Trophoblast cell (in vitro differentiated cells and primary cell): ENCODE results near the gene SGPP2.

ENCODE experiments used
- DNase-seq, 2 donors: peaks; one replicate each; pipeline ENCODE4 v3.0.0-alpha.2; 2016
- H2AFZ ChIP-seq: 2 replicates; pipeline ENCODE4 v1.6.1; 2013; ENCODE audit warnings: low read length, moderate library complexity, mild to moderate bottlenecking; ENCODE audit not compliant: insufficient read depth, poor library complexity
- H2AK5ac ChIP-seq: 2 replicates; pipeline ENCODE4 v1.6.1; 2013; ENCODE audit warnings: mild to moderate bottlenecking, low read length
- H2BK120ac ChIP-seq: 2 replicates; pipeline ENCODE4 v1.6.1; 2013; ENCODE audit warnings: low read length, mild to moderate bottlenecking, moderate library complexity; ENCODE audit not compliant: insufficient read depth, poor library complexity
- H2BK12ac ChIP-seq: 2 replicates; pipeline ENCODE4 v1.6.1; 2013; ENCODE audit warnings: mild to moderate bottlenecking, low read length, moderate library complexity
- H2BK5ac ChIP-seq: 2 replicates; pipeline ENCODE4 v1.6.1; 2013; ENCODE audit warnings: low read length, low read depth, moderate library complexity, mild to moderate bottlenecking; ENCODE audit not compliant: poor library complexity
- H3K14ac ChIP-seq: 2 replicates; pipeline ENCODE4 v1.6.1; 2013; ENCODE audit warnings: mild to moderate bottlenecking, low read length
- H3K18ac ChIP-seq: 2 replicates; pipeline ENCODE4 v1.6.1; 2013; ENCODE audit warnings: mild to moderate bottlenecking, low read length
- H3K23ac ChIP-seq: 2 replicates; pipeline ENCODE4 v1.6.1; 2013; ENCODE audit warnings: low read length
- H3K27ac ChIP-seq: 2 replicates; pipeline ENCODE4 v1.5.1; 2013; ENCODE audit warnings: low read depth, mild to moderate bottlenecking, inconsistent platforms, low read length, moderate library complexity
- H3K27me3 ChIP-seq: 2 replicates; pipeline ENCODE4 v1.6.1; 2013; ENCODE audit warnings: inconsistent platforms, mild to moderate bottlenecking, low read length, moderate library complexity; ENCODE audit not compliant: insufficient read depth
- H3K36me3 ChIP-seq, 2 experiments: 1 replicate in 1 of 2; 2 replicates in 1 of 2; pipeline ENCODE4 v1.6.1; 2013; ENCODE audit warnings: low read length in 2 of 2, mild to moderate bottlenecking in 2 of 2, moderate library complexity in 1 of 2; ENCODE audit not compliant: insufficient read depth in 2 of 2, control insufficient read depth in 1 of 2
- H3K4ac ChIP-seq: 2 replicates; pipeline ENCODE4 v1.6.1; 2013; ENCODE audit warnings: low read depth, mild to moderate bottlenecking, low read length, moderate library complexity
- H3K4me1 ChIP-seq, 2 experiments: 1 replicate in 1 of 2; 2 replicates in 1 of 2; pipeline ENCODE4 v1.6.1; 2013; ENCODE audit warnings: low read length in 2 of 2, mild to moderate bottlenecking in 2 of 2, moderate library complexity in 1 of 2; ENCODE audit not compliant: insufficient read depth in 2 of 2, control insufficient read depth in 1 of 2
- H3K4me2 ChIP-seq: 2 replicates; pipeline ENCODE4 v1.6.1; 2013; ENCODE audit warnings: inconsistent platforms, mild to moderate bottlenecking, low read length, moderate library complexity
- H3K4me3 ChIP-seq: 2 replicates; pipeline ENCODE4 v1.5.1; 2013; ENCODE audit warnings: mild to moderate bottlenecking, low read depth, low read length, inconsistent platforms
- H3K79me1 ChIP-seq: one replicate; pipeline ENCODE4 v1.6.1; 2013; ENCODE audit warnings: low read length
- H3K79me2 ChIP-seq: 2 replicates; pipeline ENCODE4 v1.6.1; 2013; ENCODE audit warnings: low read length, mild to moderate bottlenecking; ENCODE audit not compliant: control insufficient read depth, insufficient read depth, poor library complexity
- H3K9ac ChIP-seq: 2 replicates; pipeline ENCODE4 v1.6.1; 2013; ENCODE audit warnings: mild to moderate bottlenecking, low read length
- H3K9me3 ChIP-seq: 2 replicates; pipeline ENCODE4 v1.6.1; 2013; ENCODE audit warnings: low read depth, mild to moderate bottlenecking, control low read depth, inconsistent platforms, low read length; ENCODE audit not compliant: insufficient read depth
- H4K12ac ChIP-seq: 2 replicates; pipeline ENCODE4 v1.6.1; 2013; ENCODE audit warnings: low read depth, mild to moderate bottlenecking, low read length, moderate library complexity
- H4K8ac ChIP-seq: 2 replicates; pipeline ENCODE4 v1.6.1; 2013; ENCODE audit warnings: low read depth, mild to moderate bottlenecking, low read length, moderate library complexity
- H4K91ac ChIP-seq: one replicate; pipeline ENCODE4 v1.6.1; 2013; ENCODE audit warnings: low read depth, mild to moderate bottlenecking, low read length, moderate library complexity
- WGBS: extraction: QIAGEN DNeasy Blood & Tissue Kit; methylation state at CpG from one replicate; pipeline ENCODE4 v1.1.7; 2013; ENCODE audit warnings: missing lambda C conversion rate; ENCODE audit not compliant: insufficient read length, insufficient coverage; ENCODE audit errors: extremely low coverage; 5-methylcytosine and 5-hydroxymethylcytosine counted together

SGPP2 gene

GRCh38 chr2:222490131-222490530 lies 65.8 kb downstream of the SGPP2 start:
- H3K27me3 ChIP-seq, result no peaks in the 10 kb centered on the region
- no peaks in the 10 kb centered on the region for H3K36me3 ChIP-seq

GRCh38 chr2:222492683-222493082 lies 68.3 kb downstream of the SGPP2 start:
- no peak overlapping the region for H4K91ac ChIP-seq
- no peak overlapping the region for H3K27ac ChIP-seq
- H3K4me2 ChIP-seq, result no peak overlapping the region
- no peaks in the 10 kb centered on the region for H3K27me3 ChIP-seq
- H2BK120ac ChIP-seq, result no peak overlapping the region
- no peak overlapping the region for H2AK5ac ChIP-seq
- no peak overlapping the region for H4K8ac ChIP-seq
- no peaks in the 10 kb centered on the region for H3K4me1 ChIP-seq
- no peak overlapping the region for H3K18ac ChIP-seq
- H3K9ac ChIP-seq, result no peak overlapping the region
- H2BK12ac ChIP-seq, result no peak overlapping the region
- H3K79me2 ChIP-seq, result no peaks in the 10 kb centered on the region
- no peak overlapping the region for H3K4me3 ChIP-seq
- H4K12ac ChIP-seq, result no peak overlapping the region
- H3K36me3 ChIP-seq, result no peaks in the 10 kb centered on the region
- H3K79me1 ChIP-seq, result no peaks in the 10 kb centered on the region
- no peak overlapping the region for H3K4ac ChIP-seq
- H2BK5ac ChIP-seq, result no peak overlapping the region
- no peak for DNase-seq
- H3K23ac ChIP-seq, result no peak overlapping the region
- H2AFZ ChIP-seq, result no peak overlapping the region
- peaks cover 4% of the 10 kb centered on the region for H3K9me3 ChIP-seq
- no peak overlapping the region for H3K14ac ChIP-seq

More at GRCh38 chr2:222490131-222490530, 65.8 kb downstream of the SGPP2 start:
- H3K9ac ChIP-seq, result no peak overlapping the region
- no peak for DNase-seq
- no peak overlapping the region for H3K18ac ChIP-seq
- no peak overlapping the region for H2BK120ac ChIP-seq
- H3K79me1 ChIP-seq, result no peaks in the 10 kb centered on the region
- no peak overlapping the region for H2BK12ac ChIP-seq
- no peak overlapping the region for H3K23ac ChIP-seq
- H4K12ac ChIP-seq, result no peak overlapping the region
- H3K4me3 ChIP-seq, result no peak overlapping the region
- no peak overlapping the region for H4K8ac ChIP-seq
- no peak overlapping the region for H3K14ac ChIP-seq
- no peak overlapping the region for H2AK5ac ChIP-seq
- no peak overlapping the region for H3K27ac ChIP-seq
- H3K9me3 ChIP-seq, result peaks cover 4% of the 10 kb centered on the region
- no peaks in the 10 kb centered on the region for H3K4me1 ChIP-seq
- no peak overlapping the region for H2BK5ac ChIP-seq
- H4K91ac ChIP-seq, result no peak overlapping the region
- H3K79me2 ChIP-seq, result no peaks in the 10 kb centered on the region
- H2AFZ ChIP-seq, result no peak overlapping the region
- H3K4ac ChIP-seq, result no peak overlapping the region
- H3K4me2 ChIP-seq, result no peak overlapping the region

- Histone ChIP-seq H3K4me2 (no peak overlapping the region), H2AFZ (no peak overlapping the region), H2AK5ac (no peak overlapping the region), H3K9me3 (peaks cover 4% of the 10 kb centered on the region), H3K4ac (no peak overlapping the region), H3K27ac (no peak overlapping the region), H3K4me3 (no peak overlapping the region), H3K14ac (no peak overlapping the region), H4K91ac (no peak overlapping the region), H3K23ac (no peak overlapping the region), H4K8ac (no peak overlapping the region), H3K18ac (no peak overlapping the region), H2BK5ac (no peak overlapping the region), H3K79me2 (no peaks in the 10 kb centered on the region), H3K4me1 (peaks cover 0 to 3% of the 10 kb centered on the region in 2 experiments), H2BK12ac (no peak overlapping the region), H4K12ac (no peak overlapping the region), H3K79me1 (no peaks in the 10 kb centered on the region), H2BK120ac (no peak overlapping the region), H3K27me3 (no peaks in the 10 kb centered on the region), H3K9ac (no peak overlapping the region), H3K36me3 (no peaks in the 10 kb centered on the region)
- DNase-seq, result no peak
- WGBS, result no CpG with 5 or more reads among the region's 11 CpGs
These were observed 69.9 kb downstream of the SGPP2 start for GRCh38 chr2:222494104-222494739.

GRCh38 chr2:222495388-222495787 lies 71.0 kb downstream of the SGPP2 start:
- H3K23ac ChIP-seq, result no peak overlapping the region

More at GRCh38 chr2:222495388-222495787, 71.0 kb downstream of the SGPP2 start:
- no peaks in the 10 kb centered on the region for H3K79me2 ChIP-seq
- no peak overlapping the region for H2BK120ac ChIP-seq
- H4K91ac ChIP-seq, result no peak overlapping the region
- H3K36me3 ChIP-seq, result no peaks in the 10 kb centered on the region
- H2AK5ac ChIP-seq, result no peak overlapping the region
- H3K4me1 ChIP-seq, result peaks cover 0 to 4% of the 10 kb centered on the region in 2 experiments
- H2BK5ac ChIP-seq, result no peak overlapping the region
- no CpG with 5 or more reads among the region's 1 CpG for WGBS
- no peak overlapping the region for H3K4me3 ChIP-seq
- H3K4ac ChIP-seq, result no peak overlapping the region
- H4K12ac ChIP-seq, result no peak overlapping the region
- H3K9ac ChIP-seq, result no peak overlapping the region
- H3K27ac ChIP-seq, result no peak overlapping the region
- no peak overlapping the region for H3K4me2 ChIP-seq
- H3K14ac ChIP-seq, result no peak overlapping the region
- H2BK12ac ChIP-seq, result no peak overlapping the region
- H3K18ac ChIP-seq, result no peak overlapping the region
- no peaks in the 10 kb centered on the region for H3K79me1 ChIP-seq
- H2AFZ ChIP-seq, result no peak overlapping the region
- no peaks in the 10 kb centered on the region for H3K27me3 ChIP-seq
- peaks cover 4% of the 10 kb centered on the region for H3K9me3 ChIP-seq
- no peak for DNase-seq
- H4K8ac ChIP-seq, result no peak overlapping the region
